Kidney (tissue), 14 donors: ENCODE data around the gene ATG12. TPM values are rescaled to one million over a fixed set of nuclear protein-coding genes. Genes with fewer than 3 reads are reported as not detected.

Experiments used
- DNase-seq, 5 donors: peaks; one replicate each; pipeline ENCODE4 v3.0.0-alpha.2; 2013 to 2020
- FAIRE-seq: peaks from 2 replicates; lab custom pipeline; 2012; peaks lifted over from hg19 to GRCh38; lab: Jason Lieb, UNC
- H3K27ac ChIP-seq, 2 donors: one replicate each; pipeline ENCODE4 v1.7.0; 2013; ENCODE audit warnings: low read depth in 2 of 2, low read length in 2 of 2, inconsistent platforms in 1 of 2
- H3K27me3 ChIP-seq: one replicate; pipeline ENCODE4 v1.7.1; 2013; ENCODE audit warnings: low read length, inconsistent platforms; ENCODE audit not compliant: control insufficient read depth, insufficient read depth
- H3K36me3 ChIP-seq, 3 donors: one replicate each; pipeline versions ENCODE4 v1.7.0 to v1.7.1; 2013; ENCODE audit warnings: low read length in 3 of 3, control low read depth in 1 of 3, inconsistent platforms in 1 of 3; ENCODE audit not compliant: insufficient read depth in 3 of 3, control insufficient read depth in 2 of 3
- H3K4me1 ChIP-seq, 3 donors: one replicate each; pipeline versions ENCODE4 v1.7.0 to v1.7.1; 2013; ENCODE audit warnings: low read length in 3 of 3, inconsistent platforms in 1 of 3, low read depth in 1 of 3; ENCODE audit not compliant: control insufficient read depth in 2 of 3, insufficient read depth in 2 of 3
- H3K4me3 ChIP-seq, 3 donors: one replicate each; pipeline versions ENCODE4 v1.7.0 to v1.8.1; 2013; ENCODE audit warnings: low read length in 3 of 3, control low read depth in 1 of 3, inconsistent platforms in 1 of 3
- H3K9ac ChIP-seq, 3 donors: one replicate each; pipeline versions ENCODE4 v1.7.0 to v1.7.1; 2013; ENCODE audit warnings: low read length in 3 of 3, control low read depth in 1 of 3, inconsistent platforms in 1 of 3
- H3K9me3 ChIP-seq, 3 donors: one replicate each; pipeline versions ENCODE4 v1.7.0 to v1.7.1; 2013; ENCODE audit warnings: low read length in 3 of 3, control low read depth in 1 of 3, inconsistent platforms in 1 of 3; ENCODE audit not compliant: control insufficient read depth in 2 of 3, insufficient read depth in 1 of 3
- CTCF ChIP-seq: IDR thresholded peaks from 3 replicates; pipeline ENCODE4 v1.5.1; 2012; ENCODE audit warnings: mild to moderate bottlenecking, moderate library complexity, borderline replicate concordance; ENCODE audit not compliant: insufficient read depth; ENCODE audit errors: extremely low read depth
- intact Hi-C: fragments of 100-400 bp; cut with DNase I; formaldehyde crosslinking; loops from one replicate; pipeline ENCODE4 v1.11.1; 2022
- polyA plus RNA-seq: library from polyadenylated mRNA; stranded (reverse); fragments of 350-450 nt; fragmentation: Illumina TruSeq; extraction: RNeasy Lipid Tissue Mini Kit (QIAGEN cat#74804); gene quantifications from one replicate; pipeline ENCODE4 v1.2.3, GENCODE V29; 2014; ENCODE audit warnings: low read depth, low replicate concordance; ENCODE audit not compliant: insufficient read depth
- total RNA-seq: library from RNA; stranded (reverse); fragmentation: NEBNext Ultra II Directional; extraction: Animal tissue kit (Norgen Biotek cat#: 25700); gene quantifications from one replicate; pipeline ENCODE4 v1.2.1, GENCODE V29; 2021
- donor health status: control.
- donor health status: control.
- donor health status: control.
- donor health status: control.
- donor health status: control.
- donor health status: DM: yes; HTN: yes; CAD: no.
- donor health status: Normal renal cell carcinoma (clear cell type).

ATG12 gene
- total and polyA plus RNA-seq, 2 donors from 2014 or later: 26.3 to 30.1 TPM

GRCh38 chr5:115858396-115858795 is 17.0 kb upstream of the ATG12 start:
- no peak overlapping the region for H3K9ac ChIP-seq
- H3K4me1 ChIP-seq: peaks cover 0 to 8% (median 0%) of the 10 kb centered on the region in 3 donors
- intact Hi-C loops: no loop called here
- no peaks in the 10 kb centered on the region for H3K9me3 ChIP-seq
- TF ChIP-seq CTCF: no peak
- no peaks in the 10 kb centered on the region for H3K36me3 ChIP-seq
- FAIRE-seq: no peak
- H3K27ac ChIP-seq: no peak overlapping the region
- H3K4me3 ChIP-seq: no peak overlapping the region
- no peak for DNase-seq
- H3K27me3 ChIP-seq: no peaks in the 10 kb centered on the region

- intact Hi-C loops: no loop called here
- no peaks in the 10 kb centered on the region for H3K36me3 ChIP-seq
- no peaks in the 10 kb centered on the region for H3K9me3 ChIP-seq
- DNase-seq (peak in 2 of 5 donors; percentile 45 to 47), FAIRE-seq (no peak)
- no peak for TF ChIP-seq CTCF
- H3K9ac ChIP-seq: no peak overlapping the region
- no peaks in the 10 kb centered on the region for H3K27me3 ChIP-seq
- H3K27ac ChIP-seq: no peak overlapping the region
- peaks cover 0 to 8% (median 0%) of the 10 kb centered on the region in 3 donors for H3K4me1 ChIP-seq
- H3K4me3 ChIP-seq: no peak overlapping the region
Measured at GRCh38 chr5:115857626-115858349, 16.4 kb upstream of the ATG12 start.

DNA sequence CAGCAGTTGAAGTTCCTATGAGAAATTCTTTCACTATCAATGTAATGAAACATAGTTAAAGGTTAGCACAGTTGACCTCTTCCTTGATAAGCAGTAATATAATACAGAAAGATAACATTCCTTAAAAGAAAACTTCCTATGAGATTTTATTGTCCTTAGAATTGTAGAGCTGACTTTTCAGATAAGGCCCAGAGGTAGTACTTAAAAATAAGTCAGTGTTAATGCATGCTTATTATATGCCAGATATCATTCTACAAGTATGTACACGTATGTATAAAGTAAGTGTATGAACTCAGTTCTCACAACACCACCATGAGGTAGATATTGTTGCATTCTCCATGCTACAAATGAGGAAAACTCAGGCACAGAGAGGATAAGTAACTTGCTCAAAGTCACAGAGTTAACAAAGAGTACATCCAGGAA is 15.7 kb upstream of the ATG12 start:
- H3K9me3 ChIP-seq: no peaks in the 10 kb centered on the region
- DNase-seq (no peak), FAIRE-seq (no peak)
- no peak for TF ChIP-seq CTCF
- H3K9ac ChIP-seq: no peak overlapping the region
- H3K27me3 ChIP-seq: no peaks in the 10 kb centered on the region
- no peaks in the 10 kb centered on the region for H3K36me3 ChIP-seq
- peaks cover 0 to 8% (median 0%) of the 10 kb centered on the region in 3 donors for H3K4me1 ChIP-seq
- H3K27ac ChIP-seq: no peak overlapping the region
- no peak overlapping the region for H3K4me3 ChIP-seq
- intact Hi-C loops: no loop called here
